Raji (cell line): Measurements from ENCODE around the gene LMCD1.

Experiments used
- POLR2A ChIP-seq: IDR thresholded peaks from 2 replicates; pipeline ENCODE4 v1.6.1; 2011; ENCODE audit warnings: low read depth, low read length, control low read depth; ENCODE audit not compliant: insufficient read depth

LMCD1 gene, protein sequence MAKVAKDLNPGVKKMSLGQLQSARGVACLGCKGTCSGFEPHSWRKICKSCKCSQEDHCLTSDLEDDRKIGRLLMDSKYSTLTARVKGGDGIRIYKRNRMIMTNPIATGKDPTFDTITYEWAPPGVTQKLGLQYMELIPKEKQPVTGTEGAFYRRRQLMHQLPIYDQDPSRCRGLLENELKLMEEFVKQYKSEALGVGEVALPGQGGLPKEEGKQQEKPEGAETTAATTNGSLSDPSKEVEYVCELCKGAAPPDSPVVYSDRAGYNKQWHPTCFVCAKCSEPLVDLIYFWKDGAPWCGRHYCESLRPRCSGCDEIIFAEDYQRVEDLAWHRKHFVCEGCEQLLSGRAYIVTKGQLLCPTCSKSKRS

DNA sequence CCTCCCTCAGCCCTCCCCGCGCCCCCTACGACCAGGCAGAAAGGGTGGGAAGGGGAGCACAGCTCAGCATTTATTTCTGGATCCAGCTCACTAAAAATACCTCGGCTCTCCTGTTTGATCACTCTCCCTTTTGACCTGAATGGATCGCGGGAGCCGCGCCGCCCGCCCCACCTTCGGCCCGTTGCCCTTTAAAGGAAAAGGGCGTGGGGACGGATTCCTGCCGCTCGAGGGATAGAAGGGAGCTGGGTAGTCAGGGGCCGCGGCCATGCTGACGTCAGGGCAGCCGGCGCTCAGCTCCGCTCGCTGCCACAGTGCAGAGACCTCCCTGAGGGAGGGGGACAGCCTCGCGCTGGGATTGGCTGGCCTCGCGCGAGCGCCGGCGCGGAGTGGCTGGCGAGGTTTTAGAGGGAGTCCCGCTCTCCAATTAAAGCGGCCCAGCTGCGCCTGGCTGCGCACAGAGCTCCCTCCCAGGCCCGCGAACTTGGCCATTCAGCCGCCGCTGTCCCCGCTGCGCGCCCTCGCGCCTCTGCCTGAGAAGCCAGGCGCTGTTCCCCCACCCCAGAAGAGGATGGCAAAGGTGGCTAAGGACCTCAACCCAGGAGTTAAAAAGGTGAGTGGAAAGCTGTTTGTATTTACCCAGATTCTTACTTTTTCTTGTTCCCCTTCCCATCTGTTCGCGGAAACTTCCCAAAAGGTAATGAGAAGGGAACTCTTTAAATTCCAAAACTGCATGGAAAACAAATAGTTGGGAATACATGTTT is at the start of gene LMCD1:
LMCD1 (plus strand) TSS at position 453 of the 761 bp plus-strand sequence; CDS start at position 569, 116 bp downstream.
- no peak for TF ChIP-seq POLR2A

DNA sequence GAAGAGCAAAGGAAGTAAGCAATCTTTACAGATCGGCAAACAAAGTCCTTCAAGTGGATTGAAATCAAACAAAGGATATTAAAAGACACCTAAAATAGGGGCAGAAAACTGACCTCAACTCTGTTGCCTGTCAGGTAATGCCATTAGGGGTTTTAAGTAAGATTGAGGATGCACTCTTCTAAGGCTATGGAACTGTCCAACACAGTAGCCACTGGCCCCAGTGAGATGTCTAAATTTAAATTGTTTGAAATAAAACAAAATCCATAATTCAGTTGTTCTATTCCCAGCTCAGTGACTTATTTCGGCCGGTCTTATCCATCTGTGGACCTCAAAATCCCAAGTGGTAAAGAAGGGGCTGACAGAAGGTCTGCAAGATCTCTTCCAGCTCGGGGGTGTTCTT is 49.5 kb upstream of the LMCD1 start:
- no peak for TF ChIP-seq POLR2A

DNA sequence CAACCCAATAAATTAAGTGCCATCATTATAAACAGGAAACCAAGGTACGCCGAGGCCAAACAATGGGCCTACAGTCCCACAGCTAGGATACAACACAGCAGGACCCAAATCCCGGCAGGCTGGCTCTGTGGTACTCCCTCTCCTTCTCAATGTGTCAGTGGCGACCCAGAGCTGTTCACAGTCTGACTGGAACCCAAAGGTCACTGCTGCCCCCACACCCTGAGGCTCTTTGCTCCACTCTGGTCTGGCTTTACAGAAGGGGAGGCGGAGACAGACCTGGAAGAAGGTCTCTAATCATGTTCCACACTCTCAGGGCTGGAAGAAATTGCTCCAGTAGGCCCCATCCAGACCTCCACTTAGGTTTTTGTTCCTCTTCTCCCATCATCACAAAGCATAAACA is 48.5 kb upstream of the LMCD1 start:
- no peak for TF ChIP-seq POLR2A

DNA sequence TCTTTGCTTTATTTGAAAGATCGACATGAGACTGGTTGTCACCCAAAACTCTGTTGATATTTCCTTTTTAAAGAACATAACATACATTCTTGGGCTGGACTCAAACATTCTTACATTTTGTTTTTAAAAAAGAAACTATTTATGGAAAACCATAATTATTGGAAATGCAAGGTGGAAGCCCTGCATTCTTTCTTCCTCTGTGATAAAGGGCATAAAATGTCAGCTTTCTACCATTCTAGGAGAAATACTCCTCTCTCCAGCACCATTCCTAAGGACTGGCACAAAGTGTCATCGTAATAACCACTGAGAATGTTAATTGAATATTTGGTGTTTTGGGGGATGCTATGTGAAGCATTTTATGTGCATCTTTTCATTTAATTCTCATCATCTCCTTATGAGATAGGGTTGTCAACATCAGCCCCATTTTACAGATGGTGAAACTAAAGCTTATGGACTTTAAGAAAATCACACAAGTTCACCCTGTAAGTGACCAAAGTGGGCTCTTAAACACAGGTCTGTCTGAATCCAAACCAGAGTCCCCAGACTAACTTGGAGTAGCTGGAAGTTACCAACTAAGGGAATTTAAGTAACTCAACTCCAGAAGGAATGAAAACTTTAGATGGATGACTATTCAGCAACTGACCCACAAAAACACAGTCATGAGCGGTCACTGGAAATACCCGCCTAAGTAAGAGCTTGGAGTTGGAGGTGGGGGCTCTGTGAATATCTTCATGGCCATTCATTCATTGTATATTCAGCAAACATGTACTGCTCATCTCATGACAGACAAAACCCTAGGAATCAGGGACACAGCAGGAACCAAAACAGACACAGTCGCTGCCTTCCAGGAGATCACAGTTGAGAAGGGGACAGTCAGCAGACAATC is 45.9 kb upstream of the LMCD1 start:
- no peak for TF ChIP-seq POLR2A

DNA sequence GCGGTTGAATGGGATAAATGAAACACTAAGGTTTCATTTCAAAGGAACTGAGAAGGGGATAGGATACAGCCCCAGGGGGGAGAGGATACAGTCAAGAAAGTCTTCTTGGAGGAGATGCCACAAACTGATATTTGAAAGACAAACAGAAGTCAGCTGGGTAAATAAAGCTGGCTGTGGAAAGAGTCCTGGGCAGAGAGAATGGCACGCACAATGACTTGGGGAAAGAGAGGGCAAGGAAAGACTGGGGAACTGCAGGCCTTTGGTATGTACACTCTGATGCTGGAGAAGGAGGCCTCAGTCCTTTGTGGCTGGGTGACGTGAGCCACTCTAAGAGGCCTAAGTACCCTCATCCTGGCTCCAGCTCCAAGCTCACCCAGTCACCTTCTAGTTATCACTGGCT is 45.2 kb upstream of the LMCD1 start:
- no peak for TF ChIP-seq POLR2A

DNA sequence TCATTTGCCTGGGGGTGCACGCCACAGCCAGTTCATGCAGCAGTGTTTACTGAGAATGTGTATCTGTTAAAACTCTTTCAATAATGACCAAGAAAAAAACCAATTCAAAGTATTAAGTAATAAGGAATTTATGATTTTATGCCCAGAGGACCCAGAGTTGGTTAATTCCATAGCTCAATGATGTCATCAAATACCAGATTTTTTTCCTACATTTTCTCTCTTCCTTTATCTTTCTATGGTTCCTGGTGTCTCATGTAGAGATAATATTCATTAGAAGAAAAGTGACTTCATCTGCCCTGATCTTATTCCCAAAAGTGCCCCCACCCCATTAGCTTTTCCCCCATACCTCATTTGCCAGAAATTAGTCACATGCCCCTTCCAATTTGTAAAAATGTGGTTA is 44.6 kb upstream of the LMCD1 start:
- no peak for TF ChIP-seq POLR2A

DNA sequence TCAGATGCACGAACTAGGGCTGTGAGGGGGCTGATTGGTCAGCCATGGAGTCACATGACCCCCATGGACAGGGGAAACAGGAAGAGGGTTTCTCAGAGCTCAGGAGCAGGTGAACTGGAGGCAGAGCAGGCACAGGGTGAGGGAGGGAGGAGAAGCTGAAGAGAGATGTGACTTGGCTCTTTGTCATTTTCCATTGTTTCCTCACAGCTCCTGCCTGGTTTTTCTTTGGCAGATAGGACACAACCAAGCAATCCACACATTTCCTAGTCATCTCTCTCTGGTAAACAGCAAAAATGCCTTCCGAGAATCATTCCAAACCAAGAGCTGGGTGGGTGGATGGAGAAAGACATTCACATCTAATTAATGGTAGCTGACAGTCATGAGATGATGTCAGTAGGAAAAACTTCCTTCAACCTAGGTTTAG is 43.4 kb upstream of the LMCD1 start:
- TF ChIP-seq POLR2A: no peak

DNA sequence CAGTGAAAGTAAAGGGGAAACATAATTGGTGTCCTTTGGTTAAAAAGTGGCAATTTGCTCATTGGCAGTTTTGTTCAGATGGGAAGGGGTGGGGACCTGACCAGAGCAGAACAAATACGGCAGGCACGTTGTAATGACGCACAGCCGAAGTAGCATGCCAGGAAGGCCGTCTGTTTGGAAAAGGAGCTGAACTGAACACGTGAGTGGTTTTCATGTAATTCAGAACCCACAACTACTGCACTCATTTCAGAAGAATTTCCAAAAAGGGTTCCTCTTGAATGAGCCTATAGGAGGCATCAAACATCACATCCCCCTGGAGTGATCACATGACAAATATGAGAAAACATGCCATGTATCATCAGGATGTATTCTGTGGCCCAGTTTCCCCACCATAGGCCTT is 42.9 kb upstream of the LMCD1 start:
- TF ChIP-seq POLR2A: no peak

DNA sequence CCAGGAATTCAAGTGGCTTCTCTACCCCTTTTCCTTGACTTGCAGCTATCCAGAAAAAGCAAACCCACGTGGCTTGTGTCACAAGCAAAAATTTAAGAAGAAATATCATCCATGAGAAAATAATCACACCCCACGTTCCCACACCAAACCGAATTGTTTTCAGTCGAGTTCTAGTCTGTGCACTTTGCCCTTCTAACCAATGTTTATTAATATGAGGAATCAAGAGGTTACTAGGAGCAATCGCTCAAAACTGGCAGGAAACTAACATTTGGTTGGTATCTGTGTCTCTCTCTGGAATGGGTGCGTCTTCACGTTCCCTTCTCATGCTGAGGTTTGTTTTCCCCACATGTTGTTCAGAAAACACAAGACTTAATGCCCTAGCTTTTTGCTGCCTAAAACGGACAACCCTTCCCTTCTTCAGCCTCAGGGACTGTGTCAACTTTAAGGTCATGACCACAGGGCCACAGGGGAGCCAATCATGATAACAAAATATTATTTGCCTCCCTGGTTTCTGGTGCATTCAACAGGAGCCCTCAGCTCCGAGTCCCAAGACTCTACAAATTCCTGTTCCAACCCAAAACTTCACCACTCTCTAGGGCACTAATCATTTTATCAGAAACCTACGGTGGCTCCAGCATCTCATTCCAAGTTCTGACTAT is 41.4 kb upstream of the LMCD1 start:
- no peak for TF ChIP-seq POLR2A

DNA sequence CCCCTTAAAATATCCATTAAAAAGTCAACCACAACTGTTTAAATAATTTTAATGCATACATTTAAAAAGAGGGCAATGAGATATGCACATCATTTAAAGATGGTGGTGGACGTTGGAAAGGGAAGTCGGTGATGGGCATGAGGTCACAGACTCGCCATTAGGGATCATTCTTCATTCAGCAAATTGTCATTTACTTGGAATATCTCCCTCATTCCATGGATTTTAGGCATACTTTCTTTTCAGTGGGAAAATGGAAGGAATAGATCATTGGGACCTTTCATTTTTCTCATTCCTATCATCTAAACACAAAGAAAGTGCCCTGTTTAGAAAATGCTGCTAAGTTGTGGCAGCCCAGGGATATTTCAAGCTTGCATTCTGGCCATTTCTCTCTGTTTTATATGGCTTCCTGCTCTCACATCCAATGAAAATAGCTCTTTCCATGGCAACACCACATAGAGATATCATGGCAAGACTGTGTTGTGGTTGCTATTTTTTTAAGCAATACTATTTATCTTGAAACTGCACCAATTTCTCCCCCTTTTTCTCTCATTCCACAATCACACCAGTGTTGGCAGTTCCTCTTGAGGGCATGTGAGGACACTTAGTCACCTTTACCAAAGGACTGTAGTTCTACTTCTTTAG is 40.7 kb upstream of the LMCD1 start:
- TF ChIP-seq POLR2A: no peak

DNA sequence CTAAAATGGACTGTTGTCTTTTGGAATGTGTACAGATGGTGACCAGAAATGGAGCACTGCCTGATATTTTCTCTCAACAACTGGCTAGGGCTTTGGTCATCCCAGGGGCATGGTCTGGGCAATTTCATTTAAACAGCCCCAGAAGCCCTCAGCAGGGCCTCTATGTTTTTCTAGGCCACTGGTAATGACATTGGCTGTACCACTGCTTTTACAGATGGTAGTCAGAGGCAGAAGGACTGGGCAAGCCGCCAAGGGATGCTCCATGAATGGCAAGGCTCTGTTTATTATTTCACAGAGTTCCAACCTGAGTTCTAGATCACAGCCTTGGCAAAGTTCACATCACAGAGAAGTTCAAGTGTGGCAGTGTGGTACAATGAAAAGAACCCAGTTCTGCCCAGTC is 37.0 kb upstream of the LMCD1 start:
- no peak for TF ChIP-seq POLR2A

DNA sequence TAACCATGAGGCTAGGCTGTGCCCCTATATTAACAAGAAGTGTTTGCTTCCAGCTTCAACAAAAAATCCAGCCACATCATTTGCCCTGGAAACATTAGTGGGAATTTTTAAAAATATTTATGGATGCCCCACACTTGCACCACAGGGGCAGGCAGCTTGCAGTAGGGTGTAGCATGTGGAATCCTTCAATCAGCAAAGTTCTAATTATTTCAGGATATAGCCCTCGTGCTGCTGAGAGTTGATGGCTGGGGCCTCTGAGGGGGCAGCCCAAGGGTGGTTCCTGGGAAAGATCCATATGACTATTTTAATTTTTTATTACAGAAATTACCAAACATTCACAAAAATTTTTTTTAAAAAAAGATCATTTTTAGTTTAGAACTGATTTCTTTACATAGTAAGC is 35.1 kb upstream of the LMCD1 start:
- no peak for TF ChIP-seq POLR2A

DNA sequence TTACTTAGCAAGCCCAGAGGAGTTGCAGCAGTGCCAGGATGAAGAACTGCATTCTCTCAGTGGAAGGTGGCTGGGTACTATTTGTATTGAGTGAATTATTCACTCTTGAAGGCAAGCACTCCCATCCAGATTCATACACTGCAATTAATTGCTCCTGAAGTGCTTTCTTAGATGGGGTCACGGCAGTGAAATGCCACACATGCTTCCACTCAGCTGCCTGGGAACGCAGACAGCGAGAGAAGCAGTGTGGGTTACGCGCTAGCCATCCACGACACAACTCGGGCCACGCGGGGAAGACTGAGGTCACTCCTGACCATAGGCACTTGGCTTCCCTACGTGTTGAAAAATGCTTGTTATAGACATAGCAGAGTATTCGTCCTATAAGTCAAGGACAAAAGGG is 30.8 kb upstream of the LMCD1 start:
- TF ChIP-seq POLR2A: no peak

DNA sequence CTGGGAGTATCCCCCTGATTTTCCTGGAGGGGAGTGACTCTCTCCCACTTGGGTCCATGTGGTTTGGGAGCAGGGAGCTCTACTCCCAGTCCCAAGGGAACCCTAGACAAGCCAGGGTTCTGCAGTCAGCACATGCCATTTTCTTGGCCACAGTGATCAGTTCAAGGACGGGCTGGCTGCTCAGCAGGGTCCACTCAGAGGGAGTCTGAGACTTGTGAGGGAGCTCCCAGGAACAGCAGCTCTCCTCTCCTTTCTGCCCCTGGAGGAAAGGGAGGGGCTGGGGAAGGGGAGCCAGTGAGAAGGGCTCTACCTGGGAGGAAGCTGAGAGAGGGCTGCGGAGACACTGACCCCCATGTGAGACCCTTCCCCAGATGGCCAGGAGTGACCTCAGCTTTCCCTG is 29.1 kb upstream of the LMCD1 start:
- no peak for TF ChIP-seq POLR2A
